Right cardiac atrium (tissue), 5 donors: ENCODE results near the gene SLC9A3. TPM values are rescaled to one million over a fixed set of nuclear protein-coding genes. Genes with fewer than 3 reads are reported as not detected.

Experiments used
- ATAC-seq, 2 donors: fragments of 200-7000 bp; cut with Tn5 transposase; one replicate each; pipeline versions ENCODE4 v1.8.0 to v1.9.1; 2020; ENCODE audit warnings: moderate library complexity in 2 of 2, mild to moderate bottlenecking in 1 of 2
- DNase-seq, 3 donors: peaks; one replicate each; pipeline ENCODE4 v3.0.0-alpha.2; 2020
- H3K27ac ChIP-seq: one replicate; pipeline ENCODE4 v1.5.1; 2013; ENCODE audit warnings: mild to moderate bottlenecking, low read length, control low read depth, moderate library complexity
- H3K27me3 ChIP-seq: one replicate; pipeline ENCODE4 v1.6.1; 2013; ENCODE audit not compliant: control insufficient read depth, insufficient read depth
- H3K4me1 ChIP-seq: one replicate; pipeline ENCODE4 v1.6.1; 2013; ENCODE audit warnings: low read length; ENCODE audit not compliant: control insufficient read depth, insufficient read depth
- H3K4me3 ChIP-seq: one replicate; pipeline ENCODE4 v1.5.1; 2013; ENCODE audit warnings: low read length, control low read depth
- H3K9me3 ChIP-seq: one replicate; pipeline ENCODE4 v1.6.1; 2013; ENCODE audit warnings: low read length; ENCODE audit not compliant: control insufficient read depth
- WGBS: extraction: QIAGEN DNeasy Blood & Tissue Kit; methylation state at CpG from one replicate; pipeline ENCODE4 v1.1.7; 2013; 5-methylcytosine and 5-hydroxymethylcytosine counted together
- intact Hi-C, 4 donors: fragments of 100-400 bp; cut with DNase I; formaldehyde crosslinking; loops; one replicate each; pipeline versions ENCODE4 v1.11.0 to v1.14.0; 2022 to 2023
- polyA plus RNA-seq: library from polyadenylated mRNA; stranded (reverse); fragments of 200-250 nt; gene quantifications from one replicate; pipeline ENCODE4 v1.2.3, GENCODE V29; 2013
- total RNA-seq, 4 donors: library from RNA; stranded (reverse); fragmentation: NEBNext Ultra II Directional; extraction: Animal tissue kit (Norgen Biotek cat#: 25700); gene quantifications; one replicate each; pipeline ENCODE4 v1.2.1, GENCODE V29; 2021
- donor health status: healthy with polysubstance abuse.
- donor health status: DM: no; HTN: yes; CAD: no.
- donor health status: DM: no; HTN: no; CAD: no.
- donor health status: DM: no; HTN: yes; CAD: no; lungs with severe emphysema.
- donor health status: DM: yes; HTN: yes; CAD: no.

Gene SLC9A3
- total and polyA plus RNA-seq, 5 donors: 0.94 to 1.1 (median 1.0) TPM

DNA sequence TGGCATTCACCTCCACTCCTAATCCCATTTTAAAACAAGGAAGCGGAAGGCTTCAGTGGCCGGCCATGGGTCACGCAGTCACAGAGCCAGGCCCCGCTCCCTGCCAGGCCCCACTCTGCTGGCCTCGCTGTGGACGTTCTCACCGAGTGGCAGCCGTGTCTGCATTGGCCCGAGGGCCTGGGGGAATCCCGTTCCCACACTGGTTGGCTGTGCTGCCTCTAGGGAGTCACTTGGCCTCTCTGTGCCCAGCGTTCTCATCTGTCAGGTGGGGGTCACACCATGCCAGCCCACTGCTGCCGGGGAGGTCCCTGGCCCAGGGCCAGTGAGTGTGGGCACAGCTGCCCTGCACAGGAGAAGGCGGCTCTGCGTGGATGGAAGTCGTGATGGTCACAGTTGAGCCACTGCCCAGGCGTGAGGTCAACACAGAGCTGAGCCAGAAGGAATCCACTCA is 13.4 kb upstream of the SLC9A3 start:
- no peaks in the 10 kb centered on the region for H3K27me3 ChIP-seq
- intact Hi-C loops: no loop called here
- peak; percentile 7 to 40 (median 28) for DNase-seq
- H3K4me1 ChIP-seq: no peaks in the 10 kb centered on the region
- ATAC-seq: no peak
- H3K4me3 ChIP-seq: no peak overlapping the region
- H3K27ac ChIP-seq: no peak overlapping the region
- 85% methylated on average over 16 of the region's 16 CpGs for WGBS
- H3K9me3 ChIP-seq: no peaks in the 10 kb centered on the region

DNA sequence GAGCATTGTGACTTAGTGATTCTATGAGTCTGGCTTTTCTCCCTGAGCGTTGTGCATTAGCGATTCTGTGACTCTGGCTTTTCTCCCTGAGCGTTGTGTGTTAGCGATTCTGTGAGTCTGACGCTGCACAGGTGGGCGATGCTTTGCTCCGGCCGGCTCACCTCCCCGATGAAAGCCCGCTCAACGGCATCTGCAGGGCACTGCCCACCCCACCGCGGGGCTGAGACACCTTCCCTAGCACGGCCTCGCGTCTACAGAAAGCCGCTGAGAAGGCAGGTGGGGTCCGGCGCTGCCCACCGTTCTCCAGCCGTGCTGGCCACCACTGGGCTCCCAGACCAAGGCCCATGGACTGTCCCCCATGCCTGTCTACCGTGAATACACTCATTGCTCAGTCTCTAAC is 12.8 kb upstream of the SLC9A3 start:
- Histone ChIP-seq H3K4me3 (no peak overlapping the region), H3K27me3 (no peaks in the 10 kb centered on the region), H3K4me1 (no peaks in the 10 kb centered on the region), H3K27ac (no peak overlapping the region), H3K9me3 (no peaks in the 10 kb centered on the region)
- ATAC-seq: no peak
- peak; percentile 6 to 46 (median 40) for DNase-seq
- 86% methylated on average over 22 of the region's 22 CpGs for WGBS
- intact Hi-C loops: no loop called here

DNA sequence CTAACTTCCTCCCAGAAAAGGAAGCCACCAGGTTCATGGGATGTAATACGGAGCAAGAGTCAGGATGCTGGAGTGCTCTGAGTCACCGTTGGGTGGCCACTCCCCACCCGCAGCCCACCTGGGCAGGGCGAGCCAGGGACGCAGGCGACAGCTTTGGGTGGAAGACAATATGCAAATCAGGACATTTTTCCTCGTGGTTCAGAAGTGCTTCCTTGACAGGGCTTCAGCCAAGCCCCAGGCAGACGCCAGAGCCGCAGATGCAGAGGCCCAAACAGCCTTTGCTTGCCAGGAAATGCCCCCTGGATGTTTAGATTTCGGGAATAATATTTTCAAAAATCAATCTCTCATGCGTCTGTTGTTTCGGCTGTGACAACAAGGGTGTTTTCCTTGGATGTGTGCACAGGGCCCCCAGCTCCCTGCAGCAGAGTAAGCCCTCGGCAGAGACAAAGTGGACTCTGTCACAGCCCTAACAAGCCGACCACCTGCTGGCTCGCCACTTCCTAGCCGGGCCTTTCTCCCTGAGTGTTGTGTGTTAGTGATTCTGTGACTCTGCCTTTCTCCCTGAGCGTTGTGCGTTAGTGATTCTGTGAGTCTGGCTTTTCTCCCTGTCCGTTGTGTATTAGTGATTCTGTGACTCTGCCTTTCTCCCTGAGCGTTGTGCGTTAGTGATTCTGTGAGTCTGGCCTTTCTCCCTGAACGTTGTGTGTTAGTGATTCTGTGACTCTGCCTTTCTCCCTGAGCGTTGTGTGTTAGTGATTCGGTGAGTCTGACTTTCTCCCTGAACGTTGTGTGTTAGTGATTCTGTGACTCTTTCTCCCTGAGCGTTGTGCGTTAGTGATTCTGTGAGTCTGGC is 11.8 kb upstream of the SLC9A3 start:
- H3K27me3 ChIP-seq: no peaks in the 10 kb centered on the region
- WGBS: 65% methylated on average over 27 of the region's 27 CpGs
- DNase-seq: peak; percentile 1 to 27 (median 14)

DNA sequence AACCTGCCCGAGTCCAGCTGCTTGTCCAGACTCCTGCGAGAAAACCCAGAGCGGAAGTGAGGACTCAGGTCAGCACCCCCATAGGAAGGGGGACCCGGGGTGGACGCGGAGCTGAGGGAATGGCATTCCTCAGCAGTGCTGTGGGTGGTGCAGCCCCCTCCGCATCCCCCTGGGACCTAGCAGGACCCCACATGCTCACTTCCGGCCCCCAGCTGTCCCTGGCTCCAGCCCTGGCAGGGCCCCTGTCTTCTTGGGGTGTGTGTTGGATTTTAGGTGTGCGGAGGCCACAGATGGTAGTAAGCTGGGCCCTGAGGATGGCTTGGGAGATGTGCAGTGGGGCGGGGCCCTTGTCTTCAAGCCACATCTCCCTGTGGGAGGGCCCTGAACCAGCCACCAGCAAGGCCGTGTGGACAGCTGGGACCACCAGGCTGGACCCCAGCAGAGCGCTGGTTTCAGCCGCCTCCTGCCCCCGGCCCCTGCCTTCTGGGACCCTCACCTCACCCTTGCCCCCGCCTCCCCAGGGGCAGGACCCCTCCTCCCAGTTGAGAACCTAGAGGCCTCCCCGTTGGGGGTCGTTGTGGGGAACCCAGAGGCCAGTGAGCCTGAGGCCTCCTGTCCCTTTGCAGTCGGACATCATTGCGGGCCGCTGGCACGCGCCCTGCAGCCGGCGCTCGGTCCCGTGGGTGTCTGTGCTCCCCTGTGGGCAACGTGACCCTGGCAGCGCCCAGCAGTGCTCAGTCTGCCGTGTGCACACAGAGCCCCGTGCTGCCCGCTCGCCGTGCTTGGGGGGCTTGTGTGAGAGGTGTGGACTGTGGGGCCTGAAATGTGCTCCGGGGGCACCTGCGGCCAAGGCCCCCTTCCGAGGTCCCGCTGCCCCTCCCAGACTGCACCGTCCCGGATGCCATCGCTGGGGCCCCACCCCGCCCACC is 10.8 kb upstream of the SLC9A3 start:
- DNase-seq (peak; percentile 8 to 52 (median 38)), ATAC-seq (no peak)
- WGBS: 86% methylated on average over 41 of the region's 41 CpGs
- Histone ChIP-seq H3K27me3 (no peaks in the 10 kb centered on the region), H3K27ac (no peak overlapping the region), H3K9me3 (no peaks in the 10 kb centered on the region), H3K4me3 (no peak overlapping the region), H3K4me1 (no peaks in the 10 kb centered on the region)
- intact Hi-C loops: no loop called here

More for the DNA sequence above, 11.8 kb upstream of the SLC9A3 start:
- Histone ChIP-seq H3K9me3 (no peaks in the 10 kb centered on the region), H3K4me3 (no peak overlapping the region), H3K4me1 (no peaks in the 10 kb centered on the region), H3K27ac (no peak overlapping the region)
- no peak for ATAC-seq
- intact Hi-C loops: no loop called here

DNA sequence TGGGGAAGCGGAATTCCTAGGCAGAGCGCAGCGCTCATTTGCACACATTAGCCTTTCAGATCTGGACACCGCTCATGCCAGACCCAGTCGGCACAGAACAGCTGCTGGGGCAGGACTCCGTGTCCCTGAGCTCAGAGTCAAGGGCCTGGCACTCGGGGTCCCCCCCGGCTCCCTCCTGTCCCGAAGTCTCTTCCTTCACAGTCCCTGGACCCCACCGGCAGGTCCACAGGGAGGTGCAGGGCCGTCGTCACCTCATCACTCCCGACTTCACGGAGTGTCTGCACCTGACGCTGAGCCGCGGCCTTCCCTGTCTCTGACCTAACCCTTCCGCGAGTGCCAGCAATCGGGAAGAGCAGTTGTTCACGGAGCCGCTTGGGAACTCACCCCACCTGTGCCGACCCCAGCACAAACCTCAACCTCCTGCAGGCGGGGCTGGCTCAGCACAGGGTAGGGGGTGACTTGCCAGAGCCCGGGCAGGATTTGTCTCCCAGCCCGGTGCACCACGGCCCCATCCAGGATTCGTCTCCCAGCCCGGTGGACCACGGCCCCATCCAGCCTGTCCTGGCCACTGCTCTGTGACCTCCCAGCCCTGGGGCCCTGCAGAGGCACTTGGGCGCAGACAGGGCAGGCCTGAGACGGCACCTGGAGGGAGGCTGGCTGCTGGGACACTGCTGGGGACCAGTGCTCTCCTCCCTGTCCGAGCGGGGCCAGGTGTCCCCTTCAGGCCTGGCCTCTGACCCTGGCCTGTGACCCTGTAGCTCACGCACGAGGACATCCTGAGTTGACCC is 9.9 kb upstream of the SLC9A3 start:
- H3K4me3 ChIP-seq: no peak overlapping the region
- H3K9me3 ChIP-seq: no peaks in the 10 kb centered on the region
- 72% methylated on average over 36 of the region's 36 CpGs for WGBS
- intact Hi-C loops: no loop called here
- no peaks in the 10 kb centered on the region for H3K27me3 ChIP-seq
- ATAC-seq (no peak), DNase-seq (peak; percentile 10 to 44 (median 41))
- no peak overlapping the region for H3K27ac ChIP-seq
- no peaks in the 10 kb centered on the region for H3K4me1 ChIP-seq

DNA sequence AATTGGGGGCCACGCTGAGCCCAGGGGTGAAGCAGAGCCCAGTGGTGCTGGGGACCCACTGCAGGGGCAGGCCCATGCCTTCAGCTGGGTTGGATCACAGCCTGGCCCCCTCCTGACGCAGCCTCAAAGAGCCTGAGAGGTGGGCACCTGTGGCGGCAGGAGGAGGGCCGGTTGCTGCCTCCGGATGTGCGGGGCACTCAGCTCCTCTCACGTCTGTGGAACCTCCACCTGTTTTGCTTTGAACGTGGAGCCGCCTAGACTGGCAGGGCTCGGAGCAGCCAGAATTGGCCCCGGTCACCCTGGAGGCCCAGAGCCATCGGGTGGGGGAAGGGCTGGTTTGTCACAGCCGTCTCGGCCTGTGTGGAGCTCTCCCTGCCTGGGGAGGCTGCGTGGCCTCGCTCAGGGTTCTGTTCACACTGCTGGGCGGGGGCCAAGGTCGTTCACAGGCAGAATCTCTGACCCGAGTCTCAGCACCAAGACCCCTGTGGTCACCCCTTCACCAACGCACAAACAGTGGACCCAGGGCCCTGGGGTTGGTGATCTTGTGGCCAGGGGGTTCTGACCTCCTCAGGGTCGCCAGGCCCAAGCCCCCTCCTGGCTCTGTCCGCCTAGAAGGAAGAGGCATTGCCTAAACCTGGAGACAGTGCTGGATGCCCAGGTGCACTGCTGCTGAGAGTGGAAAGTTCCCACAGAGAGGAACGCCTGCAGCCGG is 9.2 kb upstream of the SLC9A3 start:
- 63% methylated on average over 24 of the region's 24 CpGs for WGBS
- H3K27ac ChIP-seq: no peak overlapping the region
- ATAC-seq (no peak), DNase-seq (peak; percentile 7 to 55 (median 16))
- intact Hi-C loops: no loop called here
- no peaks in the 10 kb centered on the region for H3K4me1 ChIP-seq
- H3K27me3 ChIP-seq: no peaks in the 10 kb centered on the region
- H3K4me3 ChIP-seq: no peak overlapping the region
- no peaks in the 10 kb centered on the region for H3K9me3 ChIP-seq

DNA sequence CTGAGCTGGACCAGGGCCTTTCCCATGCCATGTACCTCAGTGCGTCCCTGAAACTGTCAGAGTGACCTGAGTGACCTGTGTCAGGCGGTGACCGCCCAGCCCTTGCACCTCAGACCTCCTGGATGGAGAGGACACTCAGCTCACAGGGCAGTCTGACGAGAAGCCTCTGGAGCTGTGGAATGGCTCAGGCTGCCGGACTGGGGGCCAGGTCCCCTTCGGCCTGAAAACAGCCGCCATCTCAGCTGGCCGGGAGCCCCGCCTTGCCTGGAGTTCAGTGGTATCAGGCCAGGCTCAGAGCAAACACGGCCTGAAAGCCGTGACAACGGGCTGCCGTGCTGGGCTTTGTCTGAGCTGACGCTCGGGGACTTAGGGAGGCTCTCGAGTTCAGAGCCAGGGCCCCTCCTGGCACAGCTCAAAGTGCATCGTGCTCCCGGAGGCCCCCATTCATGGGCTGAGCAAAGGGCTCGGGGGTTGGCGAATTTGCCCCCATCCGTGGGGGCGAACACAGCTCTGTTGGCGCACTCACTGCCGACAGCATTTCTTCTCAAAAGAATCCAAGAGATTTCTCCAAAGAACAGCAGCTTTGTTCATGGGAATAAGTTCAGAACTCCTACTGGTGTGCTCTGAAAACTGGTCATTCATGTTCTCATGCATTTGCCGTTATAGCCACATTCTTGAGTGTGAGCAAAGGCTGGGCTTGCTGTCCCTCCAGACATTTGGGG is 8.4 kb upstream of the SLC9A3 start:
- intact Hi-C loops: no loop called here
- no peaks in the 10 kb centered on the region for H3K9me3 ChIP-seq
- H3K27me3 ChIP-seq: no peaks in the 10 kb centered on the region
- no peak overlapping the region for H3K27ac ChIP-seq
- DNase-seq: peak; percentile 10 to 55 (median 16)
- ATAC-seq: no peak
- 47% methylated on average over 25 of the region's 25 CpGs for WGBS
- no peak overlapping the region for H3K4me3 ChIP-seq
- no peaks in the 10 kb centered on the region for H3K4me1 ChIP-seq

DNA sequence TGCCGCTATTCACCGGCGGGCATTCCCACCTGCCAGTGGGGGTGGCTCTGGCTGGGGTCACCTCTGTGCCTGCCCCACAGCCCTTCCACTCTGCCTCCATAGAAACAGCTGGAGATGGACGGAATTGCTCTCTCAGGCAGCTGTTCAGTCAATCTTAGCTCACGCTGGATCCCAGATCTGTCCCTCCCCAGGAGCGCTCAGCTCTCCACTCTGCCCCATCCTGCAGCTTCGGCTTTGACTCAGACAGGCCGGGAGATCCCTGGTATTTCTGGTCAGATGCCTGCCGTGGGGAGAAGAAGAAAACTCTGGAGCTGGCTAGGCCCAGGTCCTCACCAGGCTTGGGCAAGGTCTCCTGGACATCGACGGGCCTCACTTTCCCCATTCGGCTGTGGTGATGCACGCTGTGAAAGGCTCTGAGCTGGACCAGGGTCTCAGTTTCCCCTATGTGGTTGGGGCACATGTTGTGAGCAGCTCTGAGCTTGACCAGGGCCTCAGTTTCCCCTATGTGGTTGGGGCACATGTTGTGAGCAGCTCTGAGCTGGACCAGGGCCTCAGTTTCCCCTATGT is 7.6 kb upstream of the SLC9A3 start:
- no peak overlapping the region for H3K4me3 ChIP-seq
- WGBS: 86% methylated on average over 13 of the region's 13 CpGs
- intact Hi-C loops: no loop called here
- H3K9me3 ChIP-seq: no peaks in the 10 kb centered on the region
- no peaks in the 10 kb centered on the region for H3K27me3 ChIP-seq
- no peak overlapping the region for H3K27ac ChIP-seq
- H3K4me1 ChIP-seq: no peaks in the 10 kb centered on the region
- ATAC-seq: no peak
- peak; percentile 3 to 14 (median 3) for DNase-seq

DNA sequence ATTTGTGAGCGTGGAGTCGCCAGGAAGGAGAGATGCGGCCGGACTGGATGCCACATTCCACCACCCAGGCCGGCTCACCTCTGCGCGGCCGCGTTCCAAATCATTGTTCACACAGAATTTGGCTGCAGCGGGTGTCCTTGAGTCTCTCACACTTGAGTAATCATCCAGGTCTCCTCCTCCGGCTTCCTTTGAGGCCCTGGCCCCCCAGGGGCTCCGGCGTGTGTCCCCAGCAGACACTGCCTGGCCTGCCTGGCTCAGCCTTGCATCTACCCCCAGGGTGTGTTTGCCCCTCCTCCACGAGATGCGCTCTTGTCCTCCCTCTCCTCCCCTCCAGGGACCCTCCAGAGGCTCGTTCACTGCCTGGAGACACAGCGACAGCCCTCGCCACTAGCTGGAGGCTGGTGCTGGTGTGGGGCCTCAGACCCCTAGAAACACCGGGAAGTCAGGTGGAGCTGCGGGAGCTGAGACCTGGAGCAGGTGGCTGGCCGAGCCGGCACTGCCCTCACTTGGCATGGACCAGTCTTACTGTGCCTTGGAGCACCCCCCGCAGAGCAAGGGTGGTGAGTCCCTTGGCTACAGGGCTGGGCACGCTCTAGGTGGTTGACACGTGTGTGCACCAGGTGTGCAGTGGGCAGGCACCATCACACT is 7.0 kb upstream of the SLC9A3 start:
- no peak overlapping the region for H3K4me3 ChIP-seq
- DNase-seq (peak; percentile 9 to 38 (median 24)), ATAC-seq (no peak)
- no peaks in the 10 kb centered on the region for H3K4me1 ChIP-seq
- 63% methylated on average over 25 of the region's 25 CpGs for WGBS
- no peaks in the 10 kb centered on the region for H3K27me3 ChIP-seq
- intact Hi-C loops: no loop called here
- H3K9me3 ChIP-seq: no peaks in the 10 kb centered on the region
- no peak overlapping the region for H3K27ac ChIP-seq
